RKO (cell line): ENCODE measurements around the gene IL12RB2.

ENCODE experiments used
- DNase-seq: peaks from one replicate; pipeline ENCODE4 v3.0.0-alpha.2; 2016; ENCODE audit warnings: low spot score

The IL12RB2 gene, protein sequence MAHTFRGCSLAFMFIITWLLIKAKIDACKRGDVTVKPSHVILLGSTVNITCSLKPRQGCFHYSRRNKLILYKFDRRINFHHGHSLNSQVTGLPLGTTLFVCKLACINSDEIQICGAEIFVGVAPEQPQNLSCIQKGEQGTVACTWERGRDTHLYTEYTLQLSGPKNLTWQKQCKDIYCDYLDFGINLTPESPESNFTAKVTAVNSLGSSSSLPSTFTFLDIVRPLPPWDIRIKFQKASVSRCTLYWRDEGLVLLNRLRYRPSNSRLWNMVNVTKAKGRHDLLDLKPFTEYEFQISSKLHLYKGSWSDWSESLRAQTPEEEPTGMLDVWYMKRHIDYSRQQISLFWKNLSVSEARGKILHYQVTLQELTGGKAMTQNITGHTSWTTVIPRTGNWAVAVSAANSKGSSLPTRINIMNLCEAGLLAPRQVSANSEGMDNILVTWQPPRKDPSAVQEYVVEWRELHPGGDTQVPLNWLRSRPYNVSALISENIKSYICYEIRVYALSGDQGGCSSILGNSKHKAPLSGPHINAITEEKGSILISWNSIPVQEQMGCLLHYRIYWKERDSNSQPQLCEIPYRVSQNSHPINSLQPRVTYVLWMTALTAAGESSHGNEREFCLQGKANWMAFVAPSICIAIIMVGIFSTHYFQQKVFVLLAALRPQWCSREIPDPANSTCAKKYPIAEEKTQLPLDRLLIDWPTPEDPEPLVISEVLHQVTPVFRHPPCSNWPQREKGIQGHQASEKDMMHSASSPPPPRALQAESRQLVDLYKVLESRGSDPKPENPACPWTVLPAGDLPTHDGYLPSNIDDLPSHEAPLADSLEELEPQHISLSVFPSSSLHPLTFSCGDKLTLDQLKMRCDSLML

DNA sequence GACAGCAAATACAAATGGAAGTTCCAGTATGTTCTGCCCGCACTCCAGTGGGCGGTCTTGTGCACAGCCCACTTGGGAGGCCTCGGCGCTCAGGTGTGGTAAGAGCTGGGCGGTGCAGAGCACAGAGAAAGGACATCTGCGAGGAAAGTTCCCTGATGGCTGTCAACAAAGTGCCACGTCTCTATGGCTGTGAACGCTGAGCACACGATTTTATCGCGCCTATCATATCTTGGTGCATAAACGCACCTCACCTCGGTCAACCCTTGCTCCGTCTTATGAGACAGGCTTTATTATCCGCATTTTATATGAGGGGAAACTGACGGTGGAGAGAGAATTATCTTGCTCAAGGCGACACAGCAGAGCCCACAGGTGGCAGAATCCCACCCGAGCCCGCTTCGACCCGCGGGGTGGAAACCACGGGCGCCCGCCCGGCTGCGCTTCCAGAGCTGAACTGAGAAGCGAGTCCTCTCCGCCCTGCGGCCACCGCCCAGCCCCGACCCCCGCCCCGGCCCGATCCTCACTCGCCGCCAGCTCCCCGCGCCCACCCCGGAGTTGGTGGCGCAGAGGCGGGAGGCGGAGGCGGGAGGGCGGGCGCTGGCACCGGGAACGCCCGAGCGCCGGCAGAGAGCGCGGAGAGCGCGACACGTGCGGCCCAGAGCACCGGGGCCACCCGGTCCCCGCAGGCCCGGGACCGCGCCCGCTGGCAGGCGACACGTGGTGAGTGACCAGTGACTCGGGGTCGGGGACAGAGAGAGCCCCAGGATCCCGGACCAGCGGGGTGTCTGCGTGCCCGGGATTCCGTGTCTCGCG is at the start of gene IL12RB2:
TSS of gene IL12RB2 (plus strand) at position 623 of the 810 bp plus-strand sequence. CDS start 12,496 bp downstream, outside the sequence.
- DNase-seq: no peak

DNA sequence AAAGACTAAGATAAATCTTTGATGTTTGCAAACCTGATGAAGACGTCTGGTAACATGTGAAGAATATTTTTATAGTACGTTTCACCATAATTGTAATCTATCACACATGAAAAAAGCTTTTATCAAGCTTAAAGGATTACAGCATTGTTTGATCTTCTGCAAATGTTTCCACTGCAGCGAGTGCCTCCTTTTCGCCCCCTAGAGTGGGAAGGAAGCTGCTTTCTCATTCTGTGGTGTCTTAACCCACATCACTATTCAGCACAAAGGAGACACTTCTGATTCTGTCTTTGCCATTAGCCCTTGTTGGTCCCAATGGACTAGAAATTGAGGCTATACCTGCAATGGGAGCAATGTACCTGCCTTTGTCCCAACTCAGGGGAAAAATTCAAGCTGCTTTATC is 46.0 kb upstream of the IL12RB2 start:
- DNase-seq: no peak

DNA sequence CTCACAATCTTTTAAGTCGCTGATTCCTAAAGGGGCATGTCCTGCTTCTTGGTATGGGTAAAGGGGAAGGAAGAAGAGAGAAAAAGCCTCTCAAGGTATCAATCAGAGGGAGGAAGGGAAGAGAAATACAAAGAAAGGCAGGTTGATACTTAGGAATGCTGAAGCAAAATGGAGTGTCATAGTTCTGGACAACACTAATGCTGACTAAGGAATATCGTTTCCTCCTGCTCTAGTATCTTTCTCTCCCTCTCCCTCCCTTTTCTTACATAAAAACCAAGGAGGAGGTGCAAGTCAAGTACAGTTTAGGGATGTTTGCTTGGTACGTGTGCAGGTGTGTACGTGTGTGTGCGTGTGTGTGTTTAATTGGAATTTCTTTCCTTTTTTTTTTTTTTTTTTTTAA is 44.9 kb upstream of the IL12RB2 start:
- no peak for DNase-seq

DNA sequence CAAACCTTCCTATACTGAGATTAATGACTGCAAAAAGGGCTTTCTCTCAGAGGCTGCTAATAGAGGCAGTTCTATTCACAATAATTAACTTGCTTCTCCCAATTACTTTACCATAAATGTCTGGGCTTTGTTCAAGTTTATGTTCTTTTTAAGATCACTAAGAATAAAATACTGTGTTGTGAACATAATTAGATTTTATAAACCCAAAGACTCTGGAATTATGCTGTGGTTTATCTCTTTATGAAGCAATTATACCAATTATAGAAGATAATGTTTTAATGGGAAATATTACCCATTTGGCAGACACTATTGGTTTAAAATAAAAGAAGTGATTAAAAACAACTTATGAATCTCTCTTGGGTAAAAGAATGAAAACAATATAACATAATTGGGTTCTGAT is 43.5 kb upstream of the IL12RB2 start:
- DNase-seq: no peak

DNA sequence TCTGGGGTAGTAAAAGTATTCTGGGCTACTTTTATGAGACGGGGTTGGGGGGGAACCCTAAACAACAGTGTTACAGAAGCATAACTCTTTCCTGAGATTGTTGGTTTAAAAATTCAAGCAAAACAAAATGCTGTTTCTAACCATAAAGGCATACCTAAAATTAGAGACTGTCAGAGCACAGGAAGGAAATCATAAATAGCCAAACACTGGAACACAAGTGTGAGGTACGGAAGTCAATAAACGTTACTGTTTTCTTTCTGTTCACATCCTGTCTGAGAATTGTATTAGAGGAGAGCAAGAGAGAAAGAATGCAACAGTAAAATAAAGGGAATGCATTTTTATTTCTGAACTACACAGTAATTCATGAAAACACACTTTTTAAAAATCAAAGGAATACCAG is 42.8 kb upstream of the IL12RB2 start:
- no peak for DNase-seq

DNA sequence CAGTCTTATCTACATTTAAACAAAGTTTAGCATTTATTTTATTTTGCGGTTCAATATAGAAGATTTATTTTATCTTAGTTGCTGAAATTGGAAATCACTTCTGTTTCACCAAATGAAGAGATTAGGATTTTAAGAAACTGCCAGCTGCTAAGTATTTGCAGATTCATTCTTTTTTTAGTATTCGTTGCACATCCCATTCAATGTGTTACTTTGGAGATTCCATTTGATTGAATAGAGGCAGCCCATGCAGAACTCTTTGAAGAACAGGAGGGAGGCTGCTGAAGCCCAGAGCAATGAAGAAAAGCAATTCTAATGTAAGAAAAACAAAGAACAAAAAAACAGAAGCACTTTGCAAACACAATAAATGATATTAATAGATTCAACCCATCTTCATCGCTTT is 38.6 kb upstream of the IL12RB2 start:
- no peak for DNase-seq

DNA sequence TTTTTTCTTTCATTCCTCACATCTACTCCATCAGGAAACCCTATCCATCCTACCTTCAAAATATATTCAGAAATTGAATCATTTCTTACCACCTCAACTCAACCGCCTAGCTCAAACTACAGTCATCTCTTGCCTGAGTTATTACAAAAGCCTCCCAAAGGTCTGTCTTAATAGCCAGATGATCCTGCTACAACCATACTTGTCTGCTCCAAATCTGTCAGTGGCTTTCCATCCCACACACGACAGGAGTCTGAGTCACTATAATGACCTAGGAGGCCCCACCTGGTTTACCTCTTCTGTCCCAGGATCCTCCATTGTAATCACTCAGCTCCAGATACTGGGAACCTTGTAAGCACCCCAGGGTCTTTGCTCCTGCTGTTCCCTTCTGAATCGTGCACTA is 37.1 kb upstream of the IL12RB2 start:
- DNase-seq: no peak

DNA sequence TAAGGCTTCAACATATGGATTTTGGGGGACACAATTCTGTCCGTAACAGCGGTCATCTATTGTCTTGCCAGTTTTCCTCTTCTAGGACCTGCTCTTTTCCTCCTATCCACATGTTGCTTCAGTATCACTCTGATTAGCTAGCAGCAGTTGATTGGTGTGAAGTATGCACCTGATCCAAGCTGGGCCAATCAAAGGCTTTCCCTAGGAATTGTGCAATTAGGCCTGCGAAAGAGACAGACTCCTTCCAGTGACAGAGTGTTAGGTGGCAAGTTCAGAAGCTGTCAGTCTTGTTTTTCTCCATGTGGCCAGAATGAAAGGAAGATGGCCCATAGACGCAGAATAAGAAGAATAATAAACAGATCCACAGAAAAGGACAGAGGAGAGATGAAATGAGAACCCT is 34.1 kb upstream of the IL12RB2 start:
- no peak for DNase-seq

DNA sequence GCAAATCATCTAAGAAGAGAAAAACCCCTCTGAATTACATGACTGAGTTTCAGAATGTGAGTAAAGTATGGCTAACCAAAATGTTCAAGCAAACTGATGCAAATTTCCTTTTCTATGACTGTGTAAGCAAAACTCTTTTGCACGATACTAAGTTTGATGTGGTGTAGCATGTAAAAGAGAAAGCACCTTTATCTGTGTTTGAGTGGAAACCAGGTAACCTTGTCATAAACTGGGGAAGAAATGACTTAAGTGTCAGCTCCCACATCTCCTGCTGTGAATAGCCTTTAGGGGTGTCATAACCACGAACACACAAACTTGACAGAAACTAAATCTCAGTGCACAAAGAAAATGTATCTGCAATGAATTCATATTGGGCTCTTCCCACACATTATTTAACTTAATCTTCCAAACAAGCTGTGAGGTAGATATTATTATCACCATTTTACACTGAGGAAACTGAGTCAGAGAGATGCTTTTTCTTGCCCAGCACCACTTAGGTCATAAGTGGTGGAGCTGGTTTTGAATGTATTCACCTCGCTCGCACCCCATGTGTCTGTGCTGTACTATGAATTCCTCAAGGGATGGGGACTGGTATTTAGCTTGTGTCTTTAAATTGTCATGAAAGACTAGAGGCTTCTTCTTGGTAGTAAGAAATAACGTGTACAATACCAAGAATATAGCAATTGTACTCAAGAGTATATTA is 32.9 kb upstream of the IL12RB2 start:
- DNase-seq: no peak

DNA sequence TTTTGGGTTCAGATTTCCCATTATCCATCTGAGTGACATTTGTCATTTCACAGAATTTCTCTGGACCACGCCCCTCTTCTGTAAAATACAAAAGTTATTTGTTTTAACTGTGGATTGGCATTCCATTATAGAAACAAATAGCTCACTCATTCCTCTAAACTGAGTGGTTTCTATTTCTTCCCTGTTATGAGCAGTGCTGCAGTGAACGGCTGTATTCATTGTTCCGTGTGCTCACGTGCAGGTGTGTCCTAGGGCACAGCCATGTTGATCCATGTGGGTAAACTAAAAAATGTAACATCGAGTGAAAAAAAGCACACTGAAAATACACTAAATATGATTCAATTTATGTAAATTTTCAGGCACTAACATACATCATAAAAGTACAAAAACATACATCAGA is 27.0 kb upstream of the IL12RB2 start:
- DNase-seq: no peak

DNA sequence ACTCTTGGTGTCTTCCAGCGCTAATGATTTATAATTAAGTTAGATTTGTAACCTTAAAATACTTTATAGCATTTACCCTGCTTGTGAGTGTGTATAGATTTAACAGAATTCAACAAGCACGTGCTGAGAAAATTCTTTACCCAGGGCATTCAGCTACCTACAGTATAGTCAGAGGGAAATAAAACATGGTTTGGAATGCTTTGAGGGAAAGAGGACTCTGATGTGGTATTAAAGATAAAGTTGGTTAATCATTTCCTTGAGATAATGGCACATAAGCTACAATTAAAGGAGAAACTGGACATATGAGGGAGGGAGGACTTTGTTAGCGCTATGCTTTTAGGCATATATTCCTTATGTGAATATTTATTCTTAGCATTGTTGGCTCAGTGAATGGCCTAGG is 26.4 kb upstream of the IL12RB2 start:
- no peak for DNase-seq

DNA sequence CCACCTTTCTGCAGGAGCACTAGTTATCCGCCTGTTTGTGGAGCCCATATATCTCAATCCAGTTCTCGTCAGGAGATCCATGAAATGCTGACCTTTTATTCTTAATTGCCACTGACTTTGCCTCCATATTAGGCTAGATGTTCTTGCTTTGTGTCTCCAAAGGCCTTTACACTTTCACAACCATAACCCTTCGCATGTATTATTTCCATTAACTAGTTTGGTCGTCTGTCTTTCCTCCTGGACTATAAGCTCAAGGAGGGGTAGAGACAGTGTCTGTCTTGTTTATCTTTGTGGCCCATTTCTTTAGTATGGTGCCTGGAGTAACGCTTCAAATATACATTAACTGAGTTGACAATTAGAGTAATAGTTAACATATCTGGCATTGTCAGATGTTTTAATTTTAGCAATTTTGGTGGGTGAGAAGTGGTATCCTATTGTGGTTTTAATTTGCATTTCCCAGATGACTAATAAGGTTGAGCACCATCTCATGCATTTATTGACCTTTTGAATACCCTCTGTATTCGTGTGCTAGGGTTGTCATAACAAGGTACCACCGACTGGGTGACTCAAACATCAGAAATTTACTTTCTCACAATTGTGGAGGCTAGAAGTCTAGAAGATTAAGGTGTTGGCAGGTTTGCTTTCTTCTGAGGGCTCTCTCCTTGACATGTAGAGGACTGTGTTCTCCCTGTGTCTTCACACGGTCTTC is 21.7 kb upstream of the IL12RB2 start:
- DNase-seq: peak; percentile 11

DNA sequence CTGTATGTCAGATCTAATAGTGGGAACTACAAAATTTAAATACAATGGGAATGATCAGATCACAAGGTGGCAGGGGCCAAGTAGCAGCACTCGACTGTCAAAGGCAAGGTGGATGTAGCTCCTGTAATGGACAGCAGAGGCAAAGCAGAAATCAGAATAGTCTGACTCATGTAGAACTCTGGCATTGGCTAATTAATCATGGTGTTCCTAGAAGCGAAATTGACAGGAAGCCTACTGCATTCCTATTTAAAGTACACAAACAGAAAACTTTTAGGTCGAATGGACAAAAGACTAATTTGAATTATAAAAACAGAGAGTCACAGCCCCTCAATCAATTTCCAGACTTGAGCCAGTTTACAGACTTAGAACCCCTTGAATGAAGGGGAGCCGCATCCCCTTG is 17.4 kb upstream of the IL12RB2 start:
- no peak for DNase-seq

DNA sequence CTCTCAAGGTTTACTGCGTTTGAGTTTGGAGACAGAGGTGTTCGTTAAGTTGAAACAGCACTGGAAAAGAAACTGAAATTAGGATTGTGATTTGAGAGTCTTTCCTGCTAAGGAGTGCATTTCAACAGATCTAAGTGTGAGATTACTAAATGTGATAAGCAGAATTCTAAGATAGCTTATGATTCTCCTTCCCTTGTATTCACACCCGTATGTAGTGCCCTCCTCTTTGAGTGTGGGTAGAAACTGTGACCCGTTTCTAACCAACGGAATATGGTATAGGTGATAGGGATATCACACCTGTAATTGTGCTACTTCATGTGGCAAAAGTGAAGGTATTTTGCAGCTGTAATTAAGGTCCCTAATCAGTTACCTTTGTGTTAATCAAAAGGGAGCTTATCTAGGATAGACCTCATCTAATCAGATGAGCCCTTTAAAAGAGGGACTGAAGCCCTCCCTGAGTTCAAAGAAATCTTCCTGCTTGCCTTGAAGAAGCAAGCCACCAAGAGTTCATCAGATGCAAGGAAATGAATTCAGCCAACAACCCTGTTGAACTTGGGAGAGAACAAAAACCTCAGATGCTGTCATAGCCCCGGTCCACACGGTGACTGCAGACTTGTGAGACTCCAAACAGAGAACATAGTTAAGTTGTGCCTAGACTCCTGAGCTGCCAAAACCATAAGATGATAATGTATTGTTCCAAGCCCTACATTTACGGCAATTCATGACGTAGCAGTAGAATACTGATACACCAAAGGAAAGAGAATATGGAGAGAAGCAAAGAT is 12.6 kb upstream of the IL12RB2 start:
- no peak for DNase-seq

DNA sequence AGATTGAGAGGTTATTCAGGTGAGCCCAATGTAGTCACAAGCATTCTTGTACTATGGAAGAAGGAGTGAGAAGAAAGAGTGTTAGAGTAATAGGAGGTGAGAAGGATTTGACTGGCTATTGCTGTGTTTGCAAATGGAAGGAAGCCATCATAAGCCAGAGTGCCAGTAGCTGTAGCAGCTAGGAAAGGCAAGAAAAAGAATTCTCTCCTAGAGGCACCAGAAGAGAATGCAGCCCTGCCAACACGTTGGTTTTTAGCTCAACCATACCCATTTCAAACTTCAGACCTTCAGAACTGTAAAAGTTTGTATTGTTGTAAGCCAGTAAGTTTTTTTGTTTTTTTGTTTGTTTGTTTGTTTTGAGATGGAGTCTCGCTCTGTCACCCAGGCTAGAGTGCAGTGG is 8.9 kb upstream of the IL12RB2 start:
- DNase-seq: no peak

DNA sequence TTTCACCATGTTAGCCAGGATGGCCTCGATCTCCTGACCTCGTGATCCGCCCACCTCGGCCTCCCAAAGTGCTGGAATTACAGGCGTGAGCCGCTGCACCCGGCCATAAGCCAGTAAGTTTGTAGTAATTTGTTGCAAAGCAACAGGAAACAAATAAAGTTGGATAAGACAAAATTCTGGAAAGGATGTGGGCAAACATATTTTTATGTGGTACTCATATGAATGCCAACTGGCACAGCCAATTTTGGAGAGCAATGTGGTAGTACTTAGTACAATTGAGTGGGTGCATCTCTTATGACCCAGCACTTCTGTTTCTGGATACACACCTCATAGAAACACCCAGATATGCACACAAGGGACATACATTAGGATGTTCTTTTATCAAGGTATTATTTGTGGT is 8.4 kb upstream of the IL12RB2 start:
- DNase-seq: no peak

DNA sequence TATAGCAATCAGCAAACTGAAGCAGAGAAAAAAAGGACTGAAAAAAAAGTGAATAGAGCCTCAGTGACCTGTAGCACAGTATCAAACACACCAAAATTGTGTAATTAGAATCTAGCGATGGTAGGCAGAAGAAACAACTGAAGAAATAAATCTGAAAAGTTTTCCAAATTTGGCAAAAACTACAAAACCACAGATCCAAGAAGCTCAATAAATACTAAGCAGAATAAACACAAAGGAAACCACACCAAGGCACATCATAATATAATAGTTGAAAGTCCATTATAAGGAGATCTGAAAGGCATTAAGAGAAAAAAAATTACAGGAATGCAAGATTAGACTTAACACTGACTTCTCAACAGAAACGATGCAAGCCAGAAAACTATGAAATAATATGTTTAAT is 7.1 kb upstream of the IL12RB2 start:
- no peak for DNase-seq

DNA sequence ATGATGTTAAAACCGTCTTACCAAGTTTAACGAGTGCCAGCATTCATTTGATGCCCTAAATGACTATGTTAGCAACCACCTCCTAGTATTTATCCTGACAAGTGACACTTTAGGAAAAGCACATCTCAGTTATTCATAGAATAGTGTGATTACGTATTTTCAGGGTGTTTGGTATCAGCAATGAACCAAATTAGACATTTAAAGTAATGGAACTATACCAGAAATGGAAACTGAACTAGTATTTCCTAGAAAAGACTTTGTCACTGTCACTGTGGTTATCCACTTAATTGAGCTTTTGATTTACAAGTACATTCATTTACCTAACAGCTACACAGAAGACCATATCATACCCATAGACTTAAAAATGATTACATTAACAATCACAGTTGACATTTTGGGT is 3.6 kb upstream of the IL12RB2 start:
- no peak for DNase-seq

DNA sequence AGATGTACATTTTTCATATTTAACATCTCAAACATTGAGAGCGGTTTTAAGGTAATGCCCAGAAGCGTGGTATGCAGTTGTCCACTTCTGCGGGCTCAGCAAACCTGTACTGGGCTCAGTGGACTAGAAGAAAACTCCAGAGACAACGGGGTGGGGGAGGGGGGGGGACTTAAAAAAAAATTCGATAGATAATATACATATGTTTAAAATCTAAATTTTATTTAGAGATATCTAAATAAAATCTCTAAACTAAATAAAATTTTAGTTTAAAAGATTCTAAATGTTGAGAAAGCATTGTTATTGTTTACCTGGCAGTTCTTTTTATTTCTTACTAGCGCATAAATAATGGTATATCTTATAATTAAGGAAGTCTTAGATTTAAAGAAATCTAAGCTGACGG is 1.1 kb upstream of the IL12RB2 start:
- no peak for DNase-seq

DNA sequence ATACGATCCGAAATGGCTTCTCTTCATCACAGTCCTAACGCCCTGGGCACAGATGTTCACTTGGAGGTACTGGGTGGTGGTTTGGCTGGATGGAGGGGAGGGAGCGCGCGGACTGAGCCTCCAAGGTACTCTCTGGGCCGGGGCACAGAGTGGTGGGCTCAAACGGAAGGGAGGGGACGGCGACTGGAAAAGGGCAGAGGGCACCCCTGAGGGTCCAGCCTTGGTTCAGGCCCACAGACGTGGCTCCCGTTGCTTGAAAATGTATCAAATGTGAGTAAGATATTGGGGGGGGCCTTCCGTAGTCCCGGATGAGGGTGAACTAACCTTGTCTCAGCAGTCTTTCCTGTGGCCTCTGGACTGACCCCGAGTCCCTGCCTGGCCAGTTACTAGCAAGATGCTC is 463 bp downstream of the IL12RB2 start:
- no peak for DNase-seq
